ENCODE data around the gene ERC2.
"Not testable (repeated sequence)": the region's sequence is repeated elsewhere in the genome, so short reads cannot be mapped to it uniquely, and the experiment has no call there.

Gene ERC2

DNA sequence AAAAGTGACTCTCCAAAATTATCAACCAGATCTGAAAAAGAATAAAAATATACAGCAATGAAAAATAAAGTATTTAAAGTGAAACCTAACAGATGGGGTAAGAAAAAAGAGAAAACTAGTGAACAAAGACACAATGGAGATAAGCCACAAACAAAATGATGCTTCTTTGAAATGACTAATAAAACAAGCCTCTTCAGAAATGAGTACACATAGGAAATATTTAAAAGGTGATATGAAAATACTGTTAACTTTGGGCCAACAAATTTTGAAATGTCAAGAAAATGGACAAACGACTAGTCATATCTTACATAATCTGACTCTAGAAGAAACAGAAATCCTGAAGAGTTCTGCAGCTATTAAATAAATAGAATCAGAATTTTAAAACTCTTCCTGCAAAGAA is 164.2 kb downstream of the ERC2 start:
- ATAC-seq = no peak

DNA sequence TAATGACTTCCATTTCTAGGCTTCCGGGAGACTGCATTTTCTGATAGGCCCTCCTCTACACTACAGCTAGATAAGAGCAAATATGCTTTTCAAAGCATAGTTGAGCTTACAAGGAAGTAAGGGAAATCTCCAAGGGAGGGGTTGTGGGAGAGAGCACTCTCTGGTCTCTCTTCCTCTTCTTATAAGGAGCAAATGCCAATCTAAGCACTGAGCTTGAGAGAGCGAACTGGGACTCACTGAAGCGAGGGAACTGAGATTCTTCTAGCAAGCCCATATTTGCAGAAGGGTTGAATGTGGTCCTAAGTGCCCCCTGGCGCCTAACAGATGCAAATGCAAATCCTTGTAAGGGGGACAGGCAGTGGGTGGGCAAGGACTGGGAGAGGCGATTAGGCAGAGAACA is 164.8 kb downstream of the ERC2 start:
- no peak for ATAC-seq

DNA sequence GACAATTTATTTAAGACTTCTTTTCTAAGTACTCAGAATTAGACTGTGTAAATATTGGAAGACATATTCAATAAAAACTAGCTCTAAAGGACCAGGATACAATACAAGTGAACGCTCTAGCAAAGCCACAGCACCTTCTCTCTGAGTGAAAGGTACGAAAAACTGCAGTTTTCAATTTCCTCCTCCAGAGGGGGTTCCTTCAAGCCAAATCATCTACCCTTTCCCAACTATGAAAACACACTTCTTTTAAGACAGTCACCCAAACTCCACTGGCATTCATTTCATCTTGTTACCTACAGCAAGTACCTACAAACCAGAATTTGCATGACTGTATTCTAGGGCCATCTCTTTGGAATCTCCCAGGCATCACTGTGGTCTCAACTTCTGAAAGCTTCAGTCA is 165.8 kb downstream of the ERC2 start:
- no peak for ATAC-seq

DNA sequence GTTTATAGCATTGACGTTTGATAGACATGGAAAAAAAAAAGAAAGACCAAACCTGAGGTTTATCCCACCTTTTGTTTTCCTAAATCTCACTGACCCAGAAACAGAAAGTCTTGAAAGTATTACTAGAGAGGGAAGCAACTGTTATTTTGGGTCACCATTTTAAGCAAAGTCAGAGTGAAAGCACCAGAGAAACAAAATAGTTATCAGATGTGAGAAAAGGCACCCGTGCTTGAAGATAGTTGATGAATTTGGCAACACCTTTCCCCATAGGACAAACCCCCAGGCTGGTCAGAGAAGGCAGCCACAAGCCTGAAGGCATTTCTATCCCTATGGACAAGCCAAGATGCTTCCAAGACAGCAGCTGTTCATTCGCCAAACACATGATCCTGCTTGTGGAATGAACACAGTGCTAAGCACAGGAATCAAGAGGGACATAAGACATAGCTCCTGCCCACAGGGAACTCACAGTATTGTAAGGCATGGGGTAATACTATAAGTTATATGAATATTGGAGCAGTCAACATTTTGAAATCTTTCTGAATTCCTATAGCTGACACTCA is 170.9 kb downstream of the ERC2 start:
- no peak for ATAC-seq

DNA sequence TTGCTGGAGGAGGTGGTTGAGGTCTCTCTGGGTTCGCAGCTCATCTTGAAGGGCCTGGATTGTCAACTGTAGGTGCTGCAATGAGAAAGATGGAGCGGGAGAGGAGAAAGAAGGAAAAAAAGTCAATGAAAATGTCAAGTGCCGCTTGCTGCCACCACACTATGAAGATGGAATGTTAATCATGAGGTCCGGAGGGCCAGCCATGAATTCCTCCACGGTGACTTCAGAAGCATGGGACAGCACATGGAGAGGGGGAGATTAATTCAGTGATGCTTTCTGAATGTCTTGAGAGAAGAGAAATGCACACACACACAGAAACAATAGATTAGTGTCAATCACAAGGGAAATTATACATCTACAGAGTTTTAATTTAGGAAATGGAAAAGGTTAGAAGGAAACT is 171.9 kb downstream of the ERC2 start:
- ATAC-seq = no peak

DNA sequence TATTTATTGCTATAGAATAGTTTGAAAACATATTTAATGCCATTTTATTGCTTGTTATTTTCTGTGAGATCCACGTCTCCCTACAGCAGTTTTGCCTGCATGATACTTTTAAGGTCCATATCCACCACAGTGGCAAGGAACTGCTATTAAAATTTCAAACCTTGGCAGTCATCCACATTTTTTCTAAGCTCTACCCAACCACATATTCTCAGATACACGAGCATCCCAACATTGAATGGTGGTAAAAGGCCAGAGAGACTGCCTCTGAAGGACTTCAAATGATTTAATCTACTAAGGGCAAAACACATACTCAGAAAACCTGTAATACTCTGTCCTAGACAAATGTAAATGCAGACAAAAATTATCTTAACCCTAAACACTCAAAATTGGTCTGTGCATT is 173.1 kb downstream of the ERC2 start:
- no peak for ATAC-seq

DNA sequence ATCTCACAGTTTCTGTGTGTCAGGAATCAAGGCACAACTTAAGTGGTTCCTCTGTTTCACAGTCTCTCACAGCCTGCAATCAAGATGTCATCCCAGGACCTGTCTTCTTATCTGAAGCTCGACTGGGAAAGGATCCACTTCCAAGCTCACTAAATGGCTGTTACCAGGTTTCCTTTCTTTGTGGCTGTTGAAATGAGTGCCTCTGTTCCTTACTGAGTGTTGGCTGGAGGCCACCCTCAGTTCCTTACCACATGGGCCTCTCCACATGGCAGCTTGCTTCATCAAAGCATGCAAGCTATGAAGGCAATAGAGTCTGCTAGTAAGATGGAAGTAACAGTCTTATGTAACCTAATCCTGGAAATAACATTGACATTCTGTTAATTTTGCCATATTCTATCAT is 174.0 kb downstream of the ERC2 start:
- no peak for ATAC-seq

DNA sequence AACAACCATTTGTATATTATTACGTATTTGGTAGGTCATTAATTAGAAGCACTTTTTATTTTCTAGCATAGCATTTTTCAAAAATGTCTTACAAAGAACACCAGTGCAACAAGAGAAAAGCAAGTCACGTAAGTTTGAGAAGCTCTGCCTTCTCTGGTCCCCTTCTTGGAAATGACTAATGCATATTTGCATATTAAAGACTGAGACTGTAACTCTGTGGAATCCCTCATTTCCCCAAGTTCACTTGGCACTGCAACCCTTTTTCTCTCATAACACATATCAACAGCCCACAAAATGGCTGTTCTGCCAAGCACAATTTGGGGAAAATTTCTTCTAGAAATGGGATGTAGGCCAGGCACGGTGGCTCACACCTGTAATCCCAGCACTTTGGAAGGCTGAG is 176.3 kb downstream of the ERC2 start:
- no peak for ATAC-seq

DNA sequence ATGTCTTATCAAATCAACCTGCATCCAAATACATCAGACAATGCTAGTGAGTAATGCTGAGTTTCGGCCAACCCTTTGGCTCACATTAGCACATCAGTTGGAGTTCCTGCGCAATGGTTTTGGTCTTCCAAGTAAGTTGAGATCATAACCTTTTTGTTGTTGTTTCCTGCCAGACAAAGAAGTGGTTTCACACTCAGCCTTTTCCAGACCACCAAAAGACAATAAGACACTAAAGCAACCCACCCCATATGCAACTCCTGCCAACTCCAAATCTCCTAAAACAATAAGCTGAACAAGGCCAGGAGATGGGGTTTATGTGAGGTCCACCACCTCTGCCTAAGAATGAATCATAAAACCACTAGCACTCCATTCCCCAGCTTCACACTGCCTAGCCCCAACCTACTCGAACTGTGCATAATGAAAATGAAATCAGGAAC is 177.0 kb downstream of the ERC2 start:
- no peak for ATAC-seq

DNA sequence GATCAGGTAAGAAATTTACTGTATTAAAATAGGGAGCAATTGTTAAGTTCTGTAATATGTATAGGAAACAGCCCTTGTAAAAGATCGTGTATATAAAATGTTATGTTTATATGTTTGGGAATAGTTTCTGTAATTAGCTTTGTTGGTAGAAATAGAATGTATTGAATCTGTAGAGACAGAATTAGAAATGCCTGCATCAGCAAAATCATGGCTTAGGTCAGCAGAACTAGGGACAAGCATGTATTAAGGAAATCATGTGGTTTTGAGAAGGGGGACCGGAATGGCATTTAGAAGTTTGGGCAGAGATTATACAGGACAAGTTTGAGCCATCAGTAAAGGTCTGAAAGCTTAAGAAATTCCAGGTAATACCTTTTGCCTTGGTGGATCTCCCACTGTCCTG is 177.9 kb downstream of the ERC2 start:
- ATAC-seq = no peak

DNA sequence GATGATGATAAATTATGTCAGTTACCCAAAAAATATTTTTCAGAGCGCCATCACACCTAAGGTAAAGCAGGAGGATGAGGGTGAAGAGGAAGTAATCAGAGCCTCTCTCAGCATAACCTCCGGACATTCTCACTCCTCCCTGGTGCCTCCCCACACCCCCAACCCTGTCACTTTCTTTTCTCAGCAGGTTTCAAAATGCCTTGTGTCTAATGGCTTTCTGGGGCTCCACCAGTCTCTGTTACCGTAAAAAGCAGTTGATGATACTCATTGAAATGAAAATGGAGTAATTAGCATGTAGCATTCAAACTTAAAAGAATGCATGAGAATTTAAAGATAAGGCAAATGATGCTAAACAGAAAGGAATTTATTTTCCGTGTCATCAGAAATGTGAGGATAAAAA is 180.0 kb downstream of the ERC2 start:
- no peak for ATAC-seq

DNA sequence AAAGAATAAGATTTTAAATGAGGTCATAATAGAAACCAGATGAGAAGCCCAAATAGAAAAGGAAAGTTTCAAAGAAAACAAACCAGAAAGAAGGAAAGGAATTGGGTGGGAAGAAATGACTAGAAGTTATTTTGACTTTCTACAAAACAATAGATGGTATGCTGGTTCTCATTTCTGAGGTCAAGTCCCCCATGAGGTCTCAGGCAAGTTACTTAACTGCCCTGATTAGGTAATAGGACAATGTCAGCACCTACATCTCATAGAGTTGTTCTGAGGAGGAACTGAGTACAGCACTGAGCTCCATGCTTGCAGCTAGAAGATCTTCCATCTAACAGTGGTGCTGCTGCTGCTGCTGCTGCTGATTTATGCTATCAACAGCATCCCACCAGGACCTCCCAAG is 185.9 kb downstream of the ERC2 start:
- no peak for ATAC-seq

DNA sequence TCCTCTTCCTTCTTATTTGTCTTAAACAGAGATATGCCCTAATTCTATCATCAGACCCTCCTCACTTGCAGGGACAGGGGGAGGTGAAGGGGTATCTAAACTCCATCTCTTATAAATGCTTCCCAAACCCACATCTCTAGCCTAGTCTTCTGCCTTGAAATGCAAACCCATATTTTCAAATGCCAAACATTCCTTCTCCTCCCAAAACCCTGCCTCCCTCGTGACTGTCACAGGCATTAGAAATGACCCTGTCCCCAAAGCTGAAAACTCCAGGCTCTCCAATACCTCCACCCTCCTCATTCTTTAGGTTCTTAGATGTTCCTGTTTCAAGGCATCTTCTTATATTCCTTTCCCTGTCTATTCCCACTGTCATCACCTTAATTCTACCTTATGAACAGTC is 191.0 kb downstream of the ERC2 start:
- no peak for ATAC-seq

DNA sequence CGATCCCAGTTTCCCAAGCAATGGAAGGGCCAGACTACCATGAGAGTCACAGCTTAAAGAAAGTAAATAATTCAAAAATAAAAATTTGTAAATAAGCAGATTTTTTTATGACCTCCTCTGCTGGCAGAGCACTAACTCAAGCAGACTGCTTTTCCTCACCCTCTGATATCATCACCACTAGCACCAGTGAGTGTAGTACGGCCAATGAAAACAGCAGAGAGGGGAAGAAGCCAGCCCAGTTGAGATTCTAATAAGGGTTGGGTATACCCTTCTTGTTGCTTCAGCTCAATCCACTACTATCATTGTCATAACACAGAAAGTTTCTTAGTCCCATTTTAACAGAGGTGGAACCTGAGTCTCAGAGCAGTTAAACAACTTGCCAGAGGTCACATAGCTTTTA is 193.1 kb downstream of the ERC2 start:
- no peak for ATAC-seq

DNA sequence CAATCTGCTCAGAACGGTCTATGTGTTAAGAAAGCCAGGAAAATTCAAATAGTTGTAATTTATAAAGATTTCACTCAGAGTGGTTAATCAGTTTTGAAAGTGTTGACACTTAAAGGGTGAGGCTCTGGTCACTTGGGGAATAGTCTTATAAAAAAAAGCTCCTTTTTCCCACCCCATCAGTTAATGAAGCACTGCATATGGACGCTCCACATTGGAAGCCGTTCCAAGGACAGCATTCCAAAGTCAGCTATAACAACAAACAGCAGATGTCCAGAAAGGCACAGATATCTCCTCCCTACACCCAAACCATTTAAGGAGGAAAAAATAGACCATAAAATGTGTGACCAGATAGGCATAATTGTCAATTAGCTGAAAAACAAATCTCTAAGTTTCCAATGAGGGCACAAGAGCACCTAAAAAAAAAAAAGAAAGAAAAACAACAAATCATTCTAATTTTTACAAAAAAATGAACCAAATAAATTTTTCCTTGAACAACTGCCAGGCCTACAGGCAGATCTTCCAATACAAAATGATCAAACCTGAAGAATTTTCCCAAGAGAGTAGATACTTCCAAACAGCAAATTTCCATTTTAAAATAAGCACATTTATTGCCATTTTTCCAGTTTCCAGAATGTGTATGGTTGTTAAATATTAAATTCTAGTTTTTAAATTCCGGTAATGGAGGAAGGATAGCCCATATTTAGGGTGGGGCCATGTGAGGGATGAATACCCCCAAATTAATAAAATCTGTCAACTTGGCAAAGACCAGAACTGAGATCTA is 198.3 kb downstream of the ERC2 start:
- ATAC-seq = no peak

DNA sequence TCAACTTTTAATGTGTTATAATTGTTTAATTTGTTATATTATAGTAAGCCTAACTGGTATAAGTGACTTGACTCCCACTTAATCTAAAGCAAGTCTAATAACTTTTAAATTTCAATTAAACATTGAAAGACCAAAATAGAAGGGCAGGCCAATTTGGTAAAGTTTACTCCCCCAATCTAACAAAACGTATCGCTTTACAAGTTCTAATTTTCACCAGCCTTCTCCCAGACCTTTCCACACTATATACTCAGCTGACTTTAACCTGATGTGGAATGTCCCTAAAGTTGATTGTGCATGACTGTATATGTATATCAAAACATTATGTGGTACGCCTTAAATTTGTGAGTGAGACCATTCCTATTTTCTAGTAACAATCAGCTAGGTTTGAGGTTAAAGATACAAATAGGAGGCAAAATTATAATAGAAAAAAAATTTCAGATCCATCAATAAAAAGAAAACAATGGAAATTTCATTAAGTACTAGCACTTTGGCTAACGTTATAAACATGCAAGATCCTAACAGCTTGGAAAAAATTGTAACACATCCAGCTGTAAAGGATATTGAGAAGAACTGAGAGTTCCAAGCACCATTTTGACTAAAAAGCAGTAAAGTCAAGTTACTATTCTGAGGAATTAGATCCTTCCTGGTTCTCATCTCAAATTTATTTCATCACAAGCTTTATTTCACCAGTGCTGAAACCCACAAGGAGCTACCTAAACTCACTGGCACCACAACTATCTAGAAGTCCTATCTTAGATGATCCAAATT is 199.5 kb downstream of the ERC2 start:
- ATAC-seq = no peak

DNA sequence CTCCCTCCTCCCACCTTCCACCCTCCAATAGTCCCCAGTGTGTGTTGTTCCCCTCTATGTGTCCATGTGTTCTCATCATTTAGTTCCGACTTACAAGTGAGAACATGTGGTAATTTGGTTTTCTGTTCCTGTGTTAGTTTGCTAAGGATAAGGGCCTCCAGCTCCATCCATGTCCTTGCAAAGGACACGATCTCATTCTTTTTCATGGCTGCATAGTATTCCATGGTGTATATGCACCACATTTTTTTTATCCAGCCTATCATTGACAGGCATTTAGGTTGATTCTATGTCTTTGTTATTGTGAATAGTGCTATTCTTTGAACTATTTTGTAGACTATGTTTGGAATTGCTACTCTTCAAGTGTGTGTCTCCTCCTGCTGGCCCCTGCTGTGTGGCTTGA is 206.4 kb downstream of the ERC2 start:
- ATAC-seq = not testable (repeated sequence)

DNA sequence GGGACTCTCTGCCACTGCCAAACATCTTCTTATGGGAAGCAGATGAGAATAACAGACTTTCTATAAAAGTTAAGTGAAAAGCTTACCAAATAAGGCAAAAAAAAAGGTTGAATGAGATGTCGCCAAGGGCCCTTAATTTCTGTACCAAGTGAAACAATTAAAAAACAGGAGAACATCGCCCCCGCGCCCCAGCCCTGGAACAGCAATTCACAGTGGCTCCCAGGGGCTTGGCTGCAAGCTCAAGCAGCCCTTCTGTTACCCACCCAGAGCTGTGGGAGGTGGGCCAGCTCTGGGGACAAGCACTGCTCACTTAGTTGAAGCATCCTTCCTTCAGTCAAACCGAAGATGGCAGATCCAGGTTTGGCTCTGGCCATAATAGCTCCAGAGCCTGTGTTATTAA is 208.0 kb downstream of the ERC2 start:
- no peak for ATAC-seq

DNA sequence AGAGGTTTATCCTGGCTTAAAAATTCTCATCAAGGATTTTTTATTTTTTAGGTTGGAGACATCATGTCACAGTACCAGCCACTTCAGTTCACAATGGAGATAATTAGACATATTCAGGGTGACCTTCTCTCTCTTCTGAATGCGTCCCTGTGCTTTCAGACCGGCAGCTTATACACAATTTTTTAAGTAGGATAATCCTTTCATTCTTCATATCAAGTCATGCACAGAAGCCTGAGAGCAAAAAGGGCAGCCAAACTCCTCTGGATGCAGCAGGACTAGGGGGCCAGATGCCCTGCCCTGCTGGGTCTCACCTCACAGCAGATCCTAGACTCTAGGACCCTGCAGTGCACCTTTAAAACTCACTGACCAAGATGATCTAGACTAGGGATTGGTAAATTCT is 210.4 kb downstream of the ERC2 start:
- no peak for ATAC-seq

DNA sequence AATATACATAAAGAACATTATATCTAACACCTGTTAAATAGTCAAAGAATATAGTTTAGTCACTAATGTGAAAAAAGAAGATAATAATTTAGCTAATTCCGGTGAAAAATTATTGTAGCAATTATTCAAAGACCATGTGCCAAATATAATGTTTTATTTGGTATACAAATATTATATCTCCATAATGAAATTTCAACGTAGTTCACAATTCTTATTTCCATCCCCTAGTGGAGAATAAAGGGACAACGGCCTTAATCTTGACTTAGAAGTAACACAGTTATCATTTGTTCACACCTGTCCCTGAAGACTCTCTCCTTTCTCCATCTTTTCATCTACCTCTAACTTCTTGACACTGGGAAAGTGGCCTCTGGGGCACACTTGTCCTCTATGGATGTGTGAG is 213.4 kb downstream of the ERC2 start:
- ATAC-seq = no peak

DNA sequence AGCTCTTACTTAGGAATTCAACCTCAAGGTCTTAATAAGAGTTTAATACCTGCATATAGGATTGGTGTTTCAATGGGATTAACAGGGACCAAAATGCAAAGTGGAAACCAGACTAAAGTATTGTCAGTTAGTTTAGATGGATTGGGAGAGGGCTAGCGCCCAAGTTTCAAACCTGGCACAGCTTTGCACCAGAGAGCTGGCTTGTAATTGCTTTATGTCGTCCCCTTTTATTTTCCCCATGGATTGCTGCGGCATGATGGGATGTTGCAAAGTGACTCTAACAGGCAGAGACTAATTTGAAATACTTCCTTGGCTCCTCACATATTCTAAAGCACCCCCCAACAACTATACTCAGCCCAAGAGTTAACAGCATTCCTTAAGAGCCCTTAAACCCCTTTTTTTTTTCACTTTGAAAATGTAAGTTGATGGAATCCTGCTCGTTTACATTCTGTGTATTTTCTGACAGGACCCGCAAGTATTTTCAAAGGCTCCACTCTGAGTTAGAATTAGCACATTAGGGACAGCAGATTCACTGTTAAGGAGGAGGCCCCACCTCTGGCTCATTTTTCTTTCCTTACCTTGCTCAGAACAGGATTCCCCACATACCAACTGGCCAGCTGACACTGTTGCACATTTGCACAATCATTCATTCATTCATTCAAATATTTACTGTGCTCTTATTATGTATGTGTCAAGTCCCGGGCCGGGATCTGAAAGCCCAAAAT is 214.2 kb downstream of the ERC2 start:
- ATAC-seq = no peak

DNA sequence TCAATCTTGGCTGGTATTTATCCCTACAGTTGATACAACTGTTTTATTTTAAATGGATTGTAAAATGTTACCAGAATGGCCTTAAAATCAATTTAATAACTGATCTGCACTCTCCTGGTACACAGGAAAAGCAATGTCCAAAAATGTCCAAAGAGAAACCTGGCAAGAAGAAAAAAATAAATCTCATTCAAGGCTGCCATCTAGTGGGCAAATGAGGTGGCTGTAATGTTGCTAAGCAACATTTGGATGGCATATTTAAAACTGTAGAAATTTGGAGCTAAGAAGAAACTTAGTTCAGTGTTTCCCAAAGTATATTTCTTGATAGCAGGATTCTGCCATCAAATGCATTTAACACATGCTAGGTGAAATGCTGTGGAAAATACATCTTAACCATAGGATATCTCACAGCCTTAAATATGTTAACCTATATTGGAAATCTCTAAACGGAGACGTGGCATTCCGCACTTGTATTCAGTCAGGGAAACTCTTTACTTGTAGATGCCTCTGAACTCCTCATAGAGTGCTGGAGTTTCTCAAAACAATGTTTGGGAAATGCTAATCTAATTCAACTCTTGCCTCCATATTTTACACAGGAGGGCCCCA is 216.8 kb downstream of the ERC2 start:
- ATAC-seq = no peak

DNA sequence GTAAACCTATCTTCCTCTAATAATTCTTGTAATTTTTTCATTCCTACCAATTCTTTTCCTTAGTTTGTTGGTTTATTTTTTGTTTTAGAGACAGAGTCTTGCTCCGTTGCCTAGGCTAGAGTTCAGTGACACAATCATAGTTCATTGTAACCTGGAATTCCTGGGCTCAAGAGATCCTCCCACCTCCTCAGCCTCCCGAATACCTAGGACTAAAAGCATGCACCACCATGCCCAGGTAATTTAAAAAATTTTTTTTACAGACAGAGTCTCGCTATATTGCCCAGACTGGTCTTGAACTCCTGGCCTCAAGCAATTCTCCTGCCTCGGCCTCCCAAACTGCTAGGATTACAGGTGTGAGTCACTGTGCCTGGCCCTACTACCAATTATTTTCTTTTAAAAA is 220.2 kb downstream of the ERC2 start:
- no peak for ATAC-seq
